ENCODE data around the gene RRP1B.
A peak's percentile ranks its signal among the peaks of the same experiment; 100 is the strongest.

Gene RRP1B

GRCh38 chr21:43740497-43741156 lies 81.3 kb downstream of the RRP1B start:
- no peaks in the 10 kb centered on the region for H3K9me3 ChIP-seq
- DNase-seq: peak; percentile 49 to 87
- H3K4me3 ChIP-seq: no peak overlapping the region
- no peak for TF ChIP-seq CTCF (IDR thresholded peaks at IDR 0.05)
- peak overlapping the region; percentile 44 to 64 for H3K27ac ChIP-seq
- peaks cover 0 to 15% (median 0%) of the 10 kb centered on the region in 4 donors for H3K4me1 ChIP-seq
- no peaks in the 10 kb centered on the region for H3K27me3 ChIP-seq
- intact Hi-C loops (cut with DNase I; ENCODE audit: low total_unique reads): no loop called here
- H3K36me3 ChIP-seq: peaks cover 20 to 65% (median 33%) of the 10 kb centered on the region in 3 donors

GRCh38 chr21:43741423-43742096 lies 82.2 kb downstream of the RRP1B start:
- Histone ChIP-seq H3K9me3 (no peaks in the 10 kb centered on the region), H3K27ac (no peak overlapping the region), H3K4me1 (peaks cover 0 to 12% (median 0%) of the 10 kb centered on the region in 4 donors), H3K36me3 (peaks cover 27 to 66% (median 43%) of the 10 kb centered on the region in 3 donors), H3K27me3 (no peaks in the 10 kb centered on the region), H3K4me3 (no peak overlapping the region)
- TF ChIP-seq CTCF (IDR thresholded peaks at IDR 0.05): no peak
- no peak for DNase-seq
- intact Hi-C loops (cut with DNase I; ENCODE audit: low total_unique reads): no loop called here

- H3K27ac ChIP-seq: no peak overlapping the region
- H3K4me1 ChIP-seq: peaks cover 0 to 12% (median 0%) of the 10 kb centered on the region in 4 donors
- no peaks in the 10 kb centered on the region for H3K9me3 ChIP-seq
- no peak overlapping the region for H3K4me3 ChIP-seq
- DNase-seq: no peak
- H3K27me3 ChIP-seq: no peaks in the 10 kb centered on the region
- H3K36me3 ChIP-seq: peaks cover 40 to 73% (median 51%) of the 10 kb centered on the region in 3 donors
- intact Hi-C loops (cut with DNase I; ENCODE audit: low total_unique reads): no loop called here
- no peak for TF ChIP-seq CTCF (IDR thresholded peaks at IDR 0.05)
Observed at GRCh38 chr21:43743947-43744346, 84.6 kb downstream of the RRP1B start.

- TF ChIP-seq CTCF (IDR thresholded peaks at IDR 0.05): no peak
- no peak overlapping the region for H3K27ac ChIP-seq
- no peak for DNase-seq
- intact Hi-C loops (cut with DNase I; ENCODE audit: low total_unique reads): no loop called here
- H3K27me3 ChIP-seq: no peaks in the 10 kb centered on the region
- no peaks in the 10 kb centered on the region for H3K9me3 ChIP-seq
- H3K36me3 ChIP-seq: peaks cover 41 to 81% (median 59%) of the 10 kb centered on the region in 3 donors
- H3K4me1 ChIP-seq: peaks cover 0 to 12% (median 0%) of the 10 kb centered on the region in 4 donors
- H3K4me3 ChIP-seq: no peak overlapping the region
Observed at GRCh38 chr21:43744725-43745124, 85.4 kb downstream of the RRP1B start.
